Neural progenitor cell (in vitro differentiated cells): ENCODE data around the gene SPDYE3. TPM values are rescaled to one million over a fixed set of nuclear protein-coding genes. Genes with fewer than 3 reads are reported as not detected.

Experiments
- DNase-seq: peaks from one replicate; pipeline ENCODE4 v3.0.0-alpha.2; 2016; ENCODE audit warnings: low spot score
- H2AFZ ChIP-seq: fragments of 200-600 bp; sonication (generic); replicated peaks from 2 replicates; pipeline ENCODE4 v1.6.1; 2016; ENCODE audit warnings: antibody characterized with exemption
- H3F3A ChIP-seq: fragments of 200-600 bp; sonication (generic); 2 replicates; pipeline ENCODE4 v1.6.1; 2016; ENCODE audit warnings: antibody characterized with exemption, low read depth
- H3K27ac ChIP-seq: fragments of 200-600 bp; sonication (generic); 2 replicates; pipeline ENCODE4 v1.5.1; 2016; ENCODE audit warnings: mild to moderate bottlenecking
- H3K27me3 ChIP-seq: fragments of 200-600 bp; sonication (generic); 2 replicates; pipeline ENCODE4 v1.6.1; 2016; ENCODE audit warnings: mild to moderate bottlenecking, moderate library complexity
- H3K36me3 ChIP-seq: fragments of 200-600 bp; sonication (generic); 2 replicates; pipeline ENCODE4 v1.5.1; 2016
- H3K4me1 ChIP-seq: fragments of 200-600 bp; sonication (generic); 2 replicates; pipeline ENCODE4 v1.6.1; 2016; ENCODE audit warnings: mixed run types
- H3K4me2 ChIP-seq: fragments of 200-600 bp; sonication (generic); 2 replicates; pipeline ENCODE4 v1.6.1; 2016
- H3K4me3 ChIP-seq: fragments of 200-600 bp; sonication (generic); 2 replicates; pipeline ENCODE4 v1.5.1; 2016
- H3K79me2 ChIP-seq: fragments of 200-600 bp; sonication (generic); 2 replicates; pipeline ENCODE4 v1.6.1; 2016; ENCODE audit warnings: low read depth
- H3K9ac ChIP-seq: fragments of 200-600 bp; sonication (generic); 2 replicates; pipeline ENCODE4 v1.6.1; 2016
- H3K9me3 ChIP-seq: fragments of 200-600 bp; sonication (generic); 2 replicates; pipeline ENCODE4 v1.5.1; 2016; ENCODE audit warnings: low read depth
- H4K20me1 ChIP-seq: fragments of 200-600 bp; sonication (generic); 2 replicates; pipeline ENCODE4 v1.6.1; 2016; ENCODE audit warnings: low read depth
- H3K27ac Mint-ChIP-seq: 3 replicates; pipeline ENCODE4 v1.8.0; 2021; ENCODE audit warnings: mixed read lengths
- H3K27me3 Mint-ChIP-seq: 2 replicates; pipeline ENCODE4 v1.8.0; 2022; ENCODE audit warnings: low read depth, mild to moderate bottlenecking, inconsistent platforms, moderate library complexity, mixed read lengths; ENCODE audit not compliant: insufficient read depth
- H3K36me3 Mint-ChIP-seq: 3 replicates; pipeline ENCODE4 v1.8.0; 2021; ENCODE audit warnings: mixed read lengths
- H3K4me1 Mint-ChIP-seq: 3 replicates; pipeline ENCODE4 v1.8.0; 2021; ENCODE audit warnings: mixed read lengths
- H3K4me3 Mint-ChIP-seq: 3 replicates; pipeline ENCODE4 v1.8.0; 2021; ENCODE audit warnings: mild to moderate bottlenecking, moderate library complexity, mixed read lengths
- H3K9me3 Mint-ChIP-seq: 3 replicates; pipeline ENCODE4 v1.8.0; 2020; ENCODE audit warnings: mixed read lengths
- CTCF ChIP-seq: fragments of 200-600 bp; sonication (generic); IDR thresholded peaks from 2 replicates; pipeline ENCODE4 v1.5.1; 2017; ENCODE audit warnings: antibody characterized with exemption, mild to moderate bottlenecking
- EZH2 ChIP-seq: fragments of 200-600 bp; sonication (generic); IDR thresholded peaks from 2 replicates; pipeline ENCODE4 v1.6.1; 2017; ENCODE audit warnings: antibody characterized with exemption, mild to moderate bottlenecking, moderate library complexity
- EZH2phosphoT487 ChIP-seq: fragments of 200-600 bp; sonication (generic); IDR thresholded peaks from 2 replicates; pipeline ENCODE4 v1.6.1; 2017; ENCODE audit warnings: antibody characterized with exemption
- total RNA-seq: library from RNA; depleted of rRNA; stranded (reverse); fragments of >200 nt; gene quantifications from 2 replicates; pipeline ENCODE4 v1.2.3, GENCODE V29; 2015; ENCODE audit warnings: low replicate concordance

The SPDYE3 gene
- total RNA-seq, 1 donor from 2014 or later = not detected

GRCh38 chr7:100358027-100358856 is 50.7 kb downstream of the SPDYE3 start, which contains the start of gene PILRB:
Gene PILRB (plus strand): TSS chr7:100358117. CDS start chr7:100358303, 186 bp downstream.
- no peak within 1 kb of the TSS for H3K9ac ChIP-seq
- no peaks in the 10 kb centered on the region for H3K4me1 Mint-ChIP-seq
- H3F3A ChIP-seq = no peaks in the 10 kb centered on the region
- no peak for TF ChIP-seq EZH2
- peak; percentile 23 for TF ChIP-seq CTCF
- no peak for TF ChIP-seq EZH2phosphoT487
- no peak within 1 kb of the TSS for H3K4me3 ChIP-seq
- DNase-seq = no peak
- peaks cover 4% of the 10 kb centered on the region for H3K27me3 Mint-ChIP-seq
- H3K4me3 Mint-ChIP-seq = no peak within 1 kb of the TSS
- H3K79me2 ChIP-seq = no peaks in the 10 kb centered on the region
- H3K9me3 Mint-ChIP-seq = no peaks in the 10 kb centered on the region
- no peak within 1 kb of the TSS for H3K27ac Mint-ChIP-seq
- no peak within 1 kb of the TSS for H2AFZ ChIP-seq
- H3K4me2 ChIP-seq = no peak within 1 kb of the TSS
- H3K27me3 ChIP-seq = no peaks in the 10 kb centered on the region
- H3K27ac ChIP-seq = no peak within 1 kb of the TSS
- H4K20me1 ChIP-seq = no peaks in the 10 kb centered on the region
- no peaks in the 10 kb centered on the region for H3K9me3 ChIP-seq
- H3K36me3 ChIP-seq = no peaks in the 10 kb centered on the region
- no peaks in the 10 kb centered on the region for H3K4me1 ChIP-seq
- peaks cover 30% of the 10 kb centered on the region for H3K36me3 Mint-ChIP-seq

- Histone ChIP-seq H3K27ac (no peak overlapping the region), H2AFZ (no peak overlapping the region), H3K4me2 (no peak overlapping the region), H3K4me1 (no peaks in the 10 kb centered on the region), H3K9ac (no peak overlapping the region), H3K27me3 (no peaks in the 10 kb centered on the region), H3K4me3 (no peak overlapping the region), H3K36me3 (no peaks in the 10 kb centered on the region), H3F3A (no peaks in the 10 kb centered on the region), H3K9me3 (no peaks in the 10 kb centered on the region), H3K79me2 (no peaks in the 10 kb centered on the region), H4K20me1 (no peaks in the 10 kb centered on the region)
- Mint-ChIP-seq H3K4me1 (no peaks in the 10 kb centered on the region), H3K27me3 (peaks cover 4% of the 10 kb centered on the region), H3K4me3 (no peak overlapping the region), H3K36me3 (peaks cover 33% of the 10 kb centered on the region), H3K9me3 (no peaks in the 10 kb centered on the region), H3K27ac (no peak overlapping the region)
- no peak for TF ChIP-seq EZH2
- TF ChIP-seq CTCF = no peak
- TF ChIP-seq EZH2phosphoT487 = no peak
- no peak for DNase-seq
Observed at GRCh38 chr7:100358857-100359212, 51.3 kb downstream of the SPDYE3 start.

- Histone ChIP-seq H3K79me2 (no peaks in the 10 kb centered on the region), H3K9ac (no peak overlapping the region), H2AFZ (no peak overlapping the region), H3K4me1 (no peaks in the 10 kb centered on the region), H3K27ac (no peak overlapping the region), H3K9me3 (no peaks in the 10 kb centered on the region), H3K4me3 (no peak overlapping the region), H3F3A (no peaks in the 10 kb centered on the region), H4K20me1 (no peaks in the 10 kb centered on the region), H3K36me3 (no peaks in the 10 kb centered on the region), H3K27me3 (no peaks in the 10 kb centered on the region), H3K4me2 (no peak overlapping the region)
- Mint-ChIP-seq H3K9me3 (no peaks in the 10 kb centered on the region), H3K36me3 (peaks cover 37% of the 10 kb centered on the region), H3K27ac (no peak overlapping the region), H3K4me3 (no peak overlapping the region), H3K4me1 (no peaks in the 10 kb centered on the region), H3K27me3 (peaks cover 4% of the 10 kb centered on the region)
- DNase-seq = no peak
- TF ChIP-seq EZH2phosphoT487 = no peak
- no peak for TF ChIP-seq CTCF
- no peak for TF ChIP-seq EZH2
Observed at GRCh38 chr7:100360135-100360854, 52.8 kb downstream of the SPDYE3 start.
